Measurements from ENCODE around the gene KSR2.
"Not testable (repeated sequence)": the region's sequence is repeated elsewhere in the genome, so short reads cannot be mapped to it uniquely, and the experiment has no call there.

Gene KSR2

DNA sequence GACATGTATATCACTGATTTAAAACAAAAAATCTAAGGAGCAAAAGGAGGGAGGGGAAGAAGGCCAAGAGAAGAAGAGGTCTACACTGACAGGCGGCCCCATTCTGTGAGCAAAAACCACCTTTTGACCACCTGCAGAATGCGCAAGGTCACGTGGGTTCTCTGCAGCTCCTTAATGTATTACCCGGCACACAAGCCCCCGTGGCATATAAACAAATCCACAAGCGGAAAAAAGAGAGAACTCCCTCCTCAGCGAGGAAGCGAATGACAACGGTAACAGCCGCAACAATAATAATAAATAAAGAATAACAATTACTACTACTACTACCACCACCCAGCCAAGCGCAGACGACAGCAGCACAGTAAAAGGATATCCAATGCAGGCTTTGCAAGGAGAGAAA is 1.3 kb downstream of the KSR2 start:
- DNase-seq, result no peak

DNA sequence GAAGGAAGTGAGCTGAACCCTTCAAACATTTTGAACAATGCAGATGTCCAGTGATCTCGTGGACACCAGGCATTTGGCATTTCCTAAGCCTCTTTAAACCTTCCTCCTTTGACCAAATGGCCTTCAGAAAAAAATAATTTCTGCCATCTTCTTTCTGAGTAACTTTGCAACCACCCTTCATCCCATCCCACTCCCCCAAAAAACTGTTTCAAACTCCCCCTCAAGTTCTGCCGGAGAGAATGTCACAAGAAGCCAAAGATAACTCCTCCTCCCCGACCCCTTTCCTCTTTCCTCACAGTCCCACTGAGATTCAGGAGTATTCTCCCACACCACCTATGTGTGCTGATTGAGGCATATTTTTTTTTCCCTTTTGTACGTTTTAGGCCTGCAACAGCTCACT is 1.7 kb downstream of the KSR2 start:
- no peak for DNase-seq

DNA sequence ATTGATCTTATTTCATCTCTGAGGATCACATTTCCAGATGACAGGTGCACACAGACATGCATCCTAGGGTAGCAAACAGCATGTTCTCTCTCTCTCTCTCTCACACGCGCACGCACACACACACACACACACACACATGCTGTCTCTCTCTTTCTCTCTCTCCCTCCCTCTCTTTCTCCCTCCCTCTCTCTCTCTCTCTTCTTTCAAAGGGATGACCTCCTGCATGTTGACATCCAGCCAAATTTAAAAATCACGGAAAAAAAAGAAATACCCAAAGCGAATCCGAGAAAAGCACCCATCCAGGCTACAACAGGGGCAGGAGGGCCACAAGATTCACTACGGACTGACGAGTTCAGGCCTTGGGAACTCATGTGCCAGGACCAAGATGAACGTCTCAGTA is 2.3 kb downstream of the KSR2 start:
- DNase-seq, result no peak

DNA sequence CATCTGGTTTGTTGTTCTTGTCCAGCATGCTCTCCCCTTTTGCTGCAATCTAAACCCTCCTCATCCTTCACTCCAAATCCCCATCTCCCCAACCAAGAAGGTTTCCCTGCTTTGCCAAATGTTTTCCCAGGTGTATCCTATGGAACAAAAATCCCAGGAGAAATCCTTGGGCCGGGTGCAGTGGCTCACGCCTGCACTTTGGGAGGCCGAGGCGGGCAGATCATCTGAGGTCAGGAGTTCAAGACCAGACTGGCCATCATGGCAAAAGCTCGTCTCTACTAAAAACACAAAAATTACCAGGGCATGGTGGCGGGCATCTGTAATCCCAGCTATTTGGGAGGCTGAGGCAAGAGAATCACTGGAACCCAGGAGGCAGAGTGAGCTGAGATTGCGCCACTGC is 5.0 kb downstream of the KSR2 start:
- DNase-seq, result no peak

DNA sequence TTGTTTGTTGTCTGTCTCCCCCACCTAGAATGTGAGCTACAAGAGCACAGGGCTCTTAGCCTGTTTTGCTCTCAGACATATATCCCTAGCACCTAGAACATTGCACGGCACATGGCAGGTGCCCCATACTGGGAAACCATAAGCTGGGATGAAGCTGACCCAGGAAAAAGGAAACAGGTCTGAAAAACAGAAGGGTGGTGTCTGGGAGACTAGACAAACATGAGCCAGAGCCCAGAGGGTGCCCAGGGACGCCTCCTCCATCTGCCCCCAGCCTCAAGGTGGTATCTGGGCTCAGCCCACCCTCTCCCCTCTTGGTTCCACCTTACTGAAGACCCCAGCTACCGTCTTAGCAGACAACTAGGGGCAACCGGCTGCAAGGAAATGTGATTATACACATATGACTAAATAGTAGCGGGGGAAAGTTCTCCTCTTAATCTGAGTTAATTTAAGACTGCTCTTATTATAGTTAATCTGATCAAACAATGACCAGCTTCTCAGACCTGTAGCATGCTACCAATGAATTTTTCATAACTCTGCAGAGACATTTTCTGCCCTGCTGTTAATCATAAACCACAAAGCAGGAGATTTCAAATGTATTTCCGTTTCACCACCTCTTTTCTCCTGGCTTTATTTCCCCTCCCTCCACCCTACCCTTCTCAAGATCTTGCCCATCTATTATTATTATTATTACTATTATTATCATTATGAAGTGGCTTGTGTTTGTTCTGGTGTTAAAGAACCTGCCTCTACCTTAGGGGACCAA is 31.9 kb downstream of the KSR2 start:
- DNase-seq, result no peak

DNA sequence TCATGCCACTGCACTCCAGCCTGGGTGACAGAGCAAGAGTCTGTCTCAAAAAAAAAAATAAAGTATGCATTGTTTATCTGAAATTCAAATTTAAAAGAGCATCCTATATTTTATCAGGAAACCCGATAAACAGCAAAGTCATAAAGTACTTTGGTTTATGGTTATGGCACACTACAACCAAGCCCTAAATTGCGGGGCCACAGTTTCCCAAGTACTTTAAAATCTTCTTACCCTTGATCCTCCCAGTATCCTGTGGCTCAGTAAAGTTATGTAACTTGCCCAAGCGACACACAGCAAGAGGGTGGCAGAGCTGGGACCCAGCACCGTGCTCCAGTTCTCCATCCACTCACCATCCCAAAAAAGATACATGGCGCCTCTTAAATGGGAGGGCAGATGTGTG is 35.2 kb downstream of the KSR2 start:
- DNase-seq, result no peak

DNA sequence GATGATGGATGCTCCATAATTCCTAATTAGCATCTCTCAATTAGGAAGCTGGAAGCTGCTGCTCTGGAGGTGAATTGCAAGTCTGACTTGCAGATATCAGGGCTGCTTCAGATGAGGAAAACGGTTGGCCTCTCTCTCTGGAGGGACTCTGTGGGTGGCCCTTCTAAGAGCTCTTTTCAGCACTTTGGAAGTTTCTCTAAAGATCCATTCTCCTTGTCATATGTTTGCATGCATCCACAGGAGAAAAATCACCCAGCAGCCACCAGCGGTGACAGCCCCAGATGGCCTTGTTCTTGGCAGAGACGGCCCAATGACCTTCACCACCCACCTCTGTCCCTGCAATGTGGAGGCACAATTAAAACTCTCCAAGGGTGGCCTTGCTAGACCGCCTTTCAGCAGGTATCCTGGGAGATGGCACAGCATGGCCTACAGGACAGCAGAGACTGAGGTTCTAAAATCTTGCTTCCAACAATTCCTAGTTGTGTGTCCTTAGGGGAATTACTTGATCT is 42.3 kb downstream of the KSR2 start:
- no peak for DNase-seq

DNA sequence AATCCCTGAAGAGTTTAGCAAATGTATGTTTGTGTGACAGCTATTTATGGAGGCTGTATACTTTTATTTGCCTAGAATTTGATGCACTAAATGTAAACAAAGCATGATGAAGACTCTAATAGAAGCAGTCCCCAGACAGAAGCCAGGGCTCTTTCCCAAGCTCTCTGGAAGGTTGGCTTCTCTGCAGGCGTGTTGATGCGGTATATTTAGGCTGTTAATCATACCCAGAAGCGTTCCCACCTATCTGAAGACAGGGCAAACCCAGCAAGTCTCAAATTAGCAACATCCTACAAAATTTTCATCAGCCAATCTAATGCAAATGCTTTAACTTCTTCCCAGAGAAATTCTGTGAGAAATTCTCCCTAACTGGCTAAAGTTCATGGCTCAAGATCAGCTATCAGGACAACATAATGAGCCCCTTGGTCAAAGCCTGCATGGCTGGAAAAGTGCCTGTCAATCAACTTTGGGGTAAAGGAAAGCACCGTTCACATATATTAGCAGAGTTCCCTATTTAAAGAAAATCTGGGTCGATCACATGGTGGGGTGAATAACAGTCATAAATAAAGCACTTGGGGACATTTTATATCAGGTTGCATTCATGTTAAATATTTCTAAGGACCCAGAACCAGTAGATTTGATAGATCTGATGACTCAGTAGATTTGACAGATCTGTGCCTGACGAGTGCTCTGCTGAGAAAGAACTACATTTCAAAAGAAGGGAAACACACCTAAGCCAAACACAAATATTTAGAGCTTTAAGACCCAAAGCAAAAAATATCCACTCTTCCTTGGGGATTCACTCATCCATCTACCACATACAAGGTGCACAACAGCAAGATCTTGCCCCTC is 46.6 kb downstream of the KSR2 start:
- no peak for DNase-seq

DNA sequence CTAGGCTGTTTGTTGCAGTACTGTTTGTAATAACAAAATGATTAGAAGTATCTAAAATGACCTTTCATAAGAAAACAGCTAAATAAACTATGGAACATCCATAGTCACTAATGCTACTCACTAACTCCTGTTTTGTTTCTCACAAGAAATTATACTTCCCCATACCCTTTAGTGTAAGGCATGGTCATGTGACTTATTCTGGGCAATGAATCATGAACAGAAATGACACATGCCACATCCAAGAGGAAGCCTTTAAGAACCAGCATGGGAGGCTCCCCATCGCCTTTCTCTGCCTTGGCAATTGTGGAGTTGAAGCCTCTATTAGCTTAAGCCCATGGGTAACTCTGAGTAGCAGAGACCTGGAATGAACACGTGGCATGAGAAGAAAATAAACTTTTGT is 49.3 kb downstream of the KSR2 start:
- DNase-seq, result no peak

DNA sequence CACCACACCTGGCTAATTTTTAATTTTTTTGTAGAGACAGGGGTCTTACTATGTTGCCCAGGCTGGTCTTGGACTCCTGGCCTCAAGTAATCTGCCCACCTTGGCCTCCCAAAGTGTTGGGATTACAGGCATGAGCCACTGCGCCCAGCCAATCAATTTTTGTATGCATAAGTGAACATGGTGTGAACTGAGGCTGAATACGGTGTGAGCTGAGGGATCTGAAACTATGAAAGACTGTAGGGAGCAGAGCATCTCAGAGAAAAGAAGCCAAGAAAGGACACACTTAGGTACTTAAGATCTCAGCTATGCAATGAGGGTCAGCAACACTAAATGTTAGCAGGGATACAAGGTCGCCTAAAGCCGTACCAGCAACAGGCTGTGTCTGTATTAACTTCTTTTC is 54.1 kb downstream of the KSR2 start:
- DNase-seq, result no peak

DNA sequence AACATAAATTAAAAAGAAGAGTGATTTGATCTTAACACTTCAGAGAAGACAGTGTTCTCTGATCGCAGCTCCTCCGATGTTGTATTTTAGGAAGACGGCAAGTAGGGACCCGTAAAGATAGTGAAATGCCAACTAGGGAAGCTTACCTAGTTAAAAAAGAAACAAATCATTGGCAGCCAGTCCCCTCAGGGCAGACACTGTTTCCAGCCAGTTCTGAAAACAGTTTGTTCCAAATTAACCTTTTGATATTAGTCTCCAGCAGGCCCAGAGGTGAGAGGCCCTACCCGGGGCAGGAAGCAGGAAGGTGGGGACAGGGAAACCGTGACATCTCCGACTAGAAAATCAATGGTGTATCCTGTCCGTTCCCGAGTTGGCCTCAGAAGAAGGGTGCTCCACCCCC is 56.0 kb downstream of the KSR2 start:
- no peak for DNase-seq

DNA sequence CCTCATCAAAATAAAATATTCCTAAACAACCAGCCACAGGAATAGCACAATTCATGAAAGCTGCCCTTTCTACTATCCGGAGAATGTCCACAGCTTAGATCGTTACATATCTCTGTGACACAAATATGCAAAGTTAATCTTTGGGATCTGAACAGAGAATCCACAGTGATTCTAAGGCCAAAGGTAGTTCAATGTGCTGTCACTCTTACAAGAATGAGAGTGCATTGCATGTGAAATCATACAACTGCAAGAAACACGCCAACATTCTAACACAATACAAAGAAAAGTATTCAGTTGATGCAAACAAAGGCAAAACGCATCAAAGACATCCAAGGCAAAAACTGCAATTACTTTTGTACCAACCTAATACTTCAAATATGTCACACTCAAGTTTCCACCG is 60.4 kb downstream of the KSR2 start:
- no peak for DNase-seq

DNA sequence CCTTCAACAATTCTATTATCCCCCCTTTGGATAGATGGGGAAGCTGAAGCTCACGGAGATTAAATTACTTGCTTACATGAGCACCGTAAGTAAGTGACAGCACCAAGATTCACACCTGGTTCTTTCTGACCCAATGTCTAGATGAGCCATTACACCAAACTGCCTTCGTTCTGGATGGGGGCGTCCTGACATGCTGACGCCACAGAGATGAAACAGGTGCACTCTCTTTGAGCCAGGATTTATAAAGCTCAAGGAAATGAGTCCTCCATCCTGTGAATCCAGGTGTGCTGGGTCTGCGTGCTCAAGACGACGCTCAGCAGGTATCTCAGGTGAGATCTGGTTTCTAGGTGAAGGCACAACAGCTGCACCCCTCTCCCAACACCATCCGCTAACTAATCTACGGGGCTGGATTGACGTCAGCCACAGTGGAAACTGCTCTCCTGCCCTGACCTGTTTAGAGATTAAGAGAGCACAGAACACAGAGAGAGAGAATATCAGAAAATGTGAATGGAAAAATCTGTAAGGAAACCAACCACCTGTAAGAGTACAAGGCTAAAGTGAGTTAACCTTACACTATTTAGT is 61.6 kb downstream of the KSR2 start:
- no peak for DNase-seq

DNA sequence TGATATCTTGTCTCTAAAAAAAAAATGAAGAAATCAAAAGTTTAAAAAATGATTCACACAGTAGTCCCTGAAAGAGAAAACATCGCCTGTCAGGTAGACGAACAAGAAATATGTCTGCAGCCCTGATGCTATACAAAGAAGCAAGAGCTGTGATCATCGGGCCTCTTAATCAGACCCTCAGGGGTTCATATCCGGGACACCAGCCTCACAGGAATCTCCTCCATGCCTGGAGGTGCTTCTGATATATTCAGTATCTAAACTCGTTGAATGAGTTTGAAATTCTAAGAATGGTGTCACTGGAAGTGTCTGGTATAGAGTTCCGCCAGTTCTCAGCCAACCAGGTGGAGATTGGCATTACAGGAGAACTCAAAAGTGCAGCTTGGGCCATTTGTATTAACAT is 64.7 kb downstream of the KSR2 start:
- DNase-seq, result no peak

DNA sequence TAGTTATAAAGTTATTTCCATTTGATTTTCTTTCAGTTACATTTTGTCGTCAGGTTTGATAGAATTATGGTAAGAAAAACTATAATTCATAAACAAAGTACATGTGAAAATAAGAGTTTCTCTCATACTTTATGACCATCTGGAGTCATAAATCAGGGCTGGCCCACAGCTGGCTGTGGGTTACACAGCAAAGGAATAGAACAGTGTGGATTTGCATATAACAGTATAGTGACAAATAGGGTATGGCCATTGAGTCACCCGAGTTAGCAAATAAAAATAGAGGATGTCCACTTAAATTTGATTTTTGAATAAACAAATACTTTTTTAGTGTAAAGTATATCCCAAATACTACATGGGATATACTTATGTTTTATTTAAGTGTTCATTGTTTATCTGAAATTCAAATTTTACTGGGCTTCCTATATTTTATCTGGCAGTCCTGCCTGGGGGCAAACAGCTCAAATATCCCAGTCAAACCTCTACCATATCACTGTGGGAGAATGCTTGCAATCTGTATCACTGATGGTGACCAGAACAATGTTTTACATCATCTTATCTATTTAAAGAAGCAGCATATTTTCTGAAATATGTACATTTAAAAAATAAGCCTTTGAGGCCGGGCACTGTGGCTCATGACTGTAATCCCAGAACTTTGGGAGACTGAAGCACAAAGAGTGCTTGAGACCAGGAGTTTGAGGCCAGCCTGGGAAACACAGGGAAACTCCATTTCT is 65.5 kb downstream of the KSR2 start:
- no peak for DNase-seq

DNA sequence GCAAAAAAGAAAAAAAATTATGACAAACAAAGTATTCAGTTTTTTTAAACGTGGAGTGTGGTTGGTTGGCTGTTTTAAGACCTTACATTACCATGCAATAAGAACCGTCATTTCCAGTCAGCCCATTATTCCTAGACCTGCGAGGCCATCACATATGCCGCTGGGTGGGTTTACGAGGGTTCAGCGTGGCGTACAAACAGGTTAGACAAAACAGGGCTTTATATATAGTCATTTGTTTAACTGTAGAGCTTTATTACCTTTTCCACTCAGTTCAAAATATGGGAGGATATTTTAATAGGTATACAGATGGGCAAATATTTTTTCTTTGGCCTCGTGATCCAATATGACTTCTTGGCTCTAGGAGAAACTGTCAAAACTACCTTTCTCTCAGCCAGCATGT is 67.2 kb downstream of the KSR2 start:
- DNase-seq, result no peak

DNA sequence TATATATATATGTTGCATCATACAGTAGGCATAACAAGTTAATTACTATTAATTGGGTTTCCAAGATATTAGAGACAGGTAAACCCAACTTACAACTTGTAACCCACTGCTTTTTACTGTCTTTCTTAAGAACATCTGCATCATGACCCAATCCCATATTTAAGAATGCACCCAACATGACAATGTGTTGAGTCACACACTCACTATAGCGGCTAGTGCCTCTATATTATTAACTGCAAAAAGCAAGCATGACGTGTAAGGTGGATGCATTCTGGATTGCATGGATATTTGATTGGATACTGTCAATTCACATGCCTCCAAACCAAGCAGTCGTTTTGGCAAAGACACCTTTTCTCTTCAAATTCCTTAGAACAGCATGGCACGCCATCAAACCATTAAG is 68.2 kb downstream of the KSR2 start:
- DNase-seq, result no peak

DNA sequence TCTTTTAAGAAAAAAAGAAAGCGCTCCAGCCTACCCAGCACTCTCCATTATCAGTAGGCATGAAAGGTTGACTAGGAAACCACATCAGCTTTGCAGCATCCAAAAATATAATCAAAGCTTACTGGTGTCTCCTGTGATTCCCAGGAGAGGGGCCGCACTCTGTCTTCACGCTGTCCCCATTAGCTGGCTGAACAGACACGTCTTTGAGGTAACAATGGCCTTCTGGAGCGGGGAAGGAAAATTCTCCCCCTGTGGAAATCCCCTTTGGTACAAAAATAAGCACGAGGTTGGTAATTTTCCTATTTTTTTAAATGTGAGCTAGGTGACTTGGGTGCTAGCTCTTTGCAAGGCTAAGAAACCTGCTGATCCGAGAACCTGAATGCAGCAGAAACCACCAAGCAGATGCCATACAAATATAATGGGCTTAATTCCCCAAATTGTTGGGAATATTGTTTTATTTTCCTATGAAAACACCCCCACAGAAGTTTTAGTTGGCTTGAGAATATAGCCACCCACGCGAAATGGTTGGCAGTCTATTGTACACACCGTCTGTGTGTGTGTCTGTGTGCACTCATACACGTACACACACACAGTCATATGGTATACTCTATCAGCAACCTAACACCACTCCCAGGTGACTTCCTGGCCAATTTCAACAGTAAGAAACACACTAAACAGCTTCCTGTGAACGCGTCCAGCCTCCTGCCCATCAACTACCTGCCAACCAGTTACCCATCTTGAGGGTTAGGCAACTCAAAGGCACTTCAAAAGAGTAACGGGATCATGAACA is 71.2 kb downstream of the KSR2 start:
- DNase-seq, result no peak

DNA sequence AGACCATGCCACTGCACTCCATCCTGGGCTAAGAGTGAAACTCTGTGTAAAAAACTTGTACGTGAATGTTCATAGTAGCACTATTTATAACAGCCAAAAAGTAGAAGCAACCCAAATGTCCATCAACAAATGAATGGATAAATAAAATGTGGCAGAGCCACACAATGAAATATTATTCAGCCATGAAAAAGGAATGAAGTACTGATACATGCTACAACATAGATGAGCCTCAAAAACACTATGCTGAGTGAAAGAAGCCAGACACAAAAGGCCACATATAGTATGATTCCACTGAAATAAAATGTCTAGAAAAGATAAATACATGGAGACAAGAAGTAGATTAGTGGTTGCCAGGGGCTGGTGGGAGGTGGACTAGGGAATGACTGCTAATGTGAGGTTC is 72.8 kb downstream of the KSR2 start:
- DNase-seq, result no peak

DNA sequence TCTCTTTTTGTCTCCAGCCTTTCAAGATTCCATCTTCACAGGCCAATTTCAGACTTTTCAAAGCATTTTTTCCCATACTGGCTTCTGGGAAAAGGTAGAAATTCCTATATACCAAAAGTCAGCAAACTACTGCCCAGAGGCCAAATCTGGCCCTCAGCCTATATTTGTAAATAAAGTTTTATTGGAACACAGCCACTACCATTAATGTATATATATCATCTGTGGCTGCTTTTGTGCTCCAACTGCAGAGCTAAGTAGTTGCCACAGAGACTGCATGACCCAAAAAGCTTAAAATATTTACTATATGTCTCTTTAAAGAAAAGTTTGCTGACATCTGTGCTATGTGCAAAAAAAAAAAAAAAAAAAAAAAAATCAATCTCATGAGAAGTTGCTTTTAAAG is 76.3 kb downstream of the KSR2 start:
- no peak for DNase-seq

DNA sequence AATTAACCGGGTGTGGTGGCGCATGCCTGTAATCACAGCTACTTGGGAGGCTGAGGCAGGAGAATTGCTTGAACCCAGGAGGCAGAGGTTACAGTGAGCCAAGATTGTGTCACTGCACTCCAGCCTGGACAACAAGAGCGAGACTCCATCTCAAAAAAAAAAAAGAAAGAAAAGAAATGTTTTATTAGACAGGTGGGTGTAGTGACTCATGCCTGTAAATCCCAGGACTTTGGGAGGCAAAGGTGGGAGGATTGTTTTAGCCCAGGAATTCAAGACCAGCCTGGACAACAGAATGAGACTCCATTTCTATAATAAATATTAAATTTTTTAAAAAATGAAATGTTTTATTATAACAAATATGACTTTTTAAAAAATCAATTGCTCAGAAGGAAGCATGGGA is 77.5 kb downstream of the KSR2 start:
- DNase-seq, result not testable (repeated sequence)

DNA sequence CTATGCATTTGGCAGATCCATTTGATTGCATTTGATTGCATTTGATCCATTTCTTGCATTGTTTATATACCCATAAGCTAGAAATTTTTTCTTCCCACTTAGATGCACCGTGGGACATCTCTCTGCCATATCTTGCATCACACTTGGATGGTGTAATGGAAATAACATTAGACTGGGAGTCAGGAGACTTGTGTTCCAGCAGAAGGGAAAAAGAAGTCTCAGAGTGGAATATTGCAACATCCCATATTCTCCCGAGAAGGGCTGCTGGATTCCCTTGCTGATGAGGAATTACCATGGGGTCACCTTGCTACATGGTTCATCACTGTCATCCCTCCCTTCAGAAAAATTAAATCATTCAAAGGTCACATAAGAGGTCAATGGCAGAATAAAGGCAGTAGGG is 78.1 kb downstream of the KSR2 start:
- no peak for DNase-seq

Data from effector CD4-positive, alpha-beta T cell (primary cell).